ENCODE measurements around the gene CD274. TPM values are rescaled to one million over a fixed set of nuclear protein-coding genes. Genes with fewer than 3 reads are reported as not detected.

CD274 gene
- 2.9 and 5.1 TPM in 2 replicates for total RNA-seq

DNA sequence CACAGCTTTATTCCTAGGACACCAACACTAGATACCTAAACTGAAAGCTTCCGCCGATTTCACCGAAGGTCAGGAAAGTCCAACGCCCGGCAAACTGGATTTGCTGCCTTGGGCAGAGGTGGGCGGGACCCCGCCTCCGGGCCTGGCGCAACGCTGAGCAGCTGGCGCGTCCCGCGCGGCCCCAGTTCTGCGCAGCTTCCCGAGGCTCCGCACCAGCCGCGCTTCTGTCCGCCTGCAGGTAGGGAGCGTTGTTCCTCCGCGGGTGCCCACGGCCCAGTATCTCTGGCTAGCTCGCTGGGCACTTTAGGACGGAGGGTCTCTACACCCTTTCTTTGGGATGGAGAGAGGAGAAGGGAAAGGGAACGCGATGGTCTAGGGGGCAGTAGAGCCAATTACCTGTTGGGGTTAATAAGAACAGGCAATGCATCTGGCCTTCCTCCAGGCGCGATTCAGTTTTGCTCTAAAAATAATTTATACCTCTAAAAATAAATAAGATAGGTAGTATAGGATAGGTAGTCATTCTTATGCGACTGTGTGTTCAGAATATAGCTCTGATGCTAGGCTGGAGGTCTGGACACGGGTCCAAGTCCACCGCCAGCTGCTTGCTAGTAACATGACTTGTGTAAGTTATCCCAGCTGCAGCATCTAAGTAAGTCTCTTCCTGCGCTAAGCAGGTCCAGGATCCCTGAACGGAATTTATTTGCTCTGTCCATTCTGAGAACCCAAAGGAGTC lies at the start of gene CD274:
CD274 (plus strand) TSS at position 184 of the 733 bp plus-strand sequence. CDS start 5,572 bp downstream, outside the sequence.

DNA sequence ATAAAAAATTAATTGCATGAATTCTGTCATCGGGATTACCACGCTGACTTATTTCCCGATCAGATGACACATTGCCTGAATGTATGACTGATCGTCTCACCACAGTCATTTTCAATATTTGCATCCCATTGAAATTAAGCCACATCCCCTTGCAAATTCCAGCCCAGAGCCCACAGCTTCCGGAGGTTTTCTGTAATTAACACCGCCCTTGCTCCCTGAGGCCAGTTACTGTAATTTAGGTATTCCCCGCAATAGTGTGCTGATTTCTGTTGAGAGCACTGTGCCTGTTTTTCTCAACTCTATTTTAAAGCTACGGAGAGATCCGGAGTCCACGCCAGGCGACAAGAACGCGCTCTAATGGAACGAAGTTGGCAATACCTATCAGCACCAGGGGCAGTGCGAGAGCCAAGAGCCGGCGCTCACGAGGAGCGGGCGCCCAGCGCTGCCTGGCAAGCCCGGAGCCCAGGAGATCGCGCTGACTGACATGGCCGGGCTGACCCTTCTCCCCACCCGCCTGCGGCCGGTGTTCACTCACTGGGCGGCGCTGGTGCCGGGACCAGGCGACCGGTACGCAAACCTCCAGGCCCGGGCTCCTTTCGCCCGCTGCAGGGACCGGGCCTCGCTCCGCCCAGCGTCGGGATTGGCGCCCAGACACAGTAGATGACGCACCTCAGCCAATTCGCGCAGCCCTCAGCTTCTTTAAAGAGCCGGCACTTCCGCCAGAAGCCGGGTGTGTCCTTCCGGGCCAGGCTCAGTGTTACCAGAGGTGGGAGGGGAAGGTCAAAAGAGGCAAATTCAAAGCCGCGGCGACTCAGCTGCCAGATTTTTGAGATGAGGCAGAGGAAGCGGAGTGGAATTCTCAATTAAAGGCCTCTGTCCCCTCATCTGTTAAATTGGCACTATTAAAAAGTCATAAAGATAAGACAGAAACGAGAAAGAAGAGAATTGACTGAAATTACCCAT lies 12.8 kb upstream of the CD274 start, which contains the start of gene PLGRKT:
PLGRKT (minus strand) TSS at position 672 of the 963 bp plus-strand sequence. CDS start 5,948 bp downstream, outside the sequence.

DNA sequence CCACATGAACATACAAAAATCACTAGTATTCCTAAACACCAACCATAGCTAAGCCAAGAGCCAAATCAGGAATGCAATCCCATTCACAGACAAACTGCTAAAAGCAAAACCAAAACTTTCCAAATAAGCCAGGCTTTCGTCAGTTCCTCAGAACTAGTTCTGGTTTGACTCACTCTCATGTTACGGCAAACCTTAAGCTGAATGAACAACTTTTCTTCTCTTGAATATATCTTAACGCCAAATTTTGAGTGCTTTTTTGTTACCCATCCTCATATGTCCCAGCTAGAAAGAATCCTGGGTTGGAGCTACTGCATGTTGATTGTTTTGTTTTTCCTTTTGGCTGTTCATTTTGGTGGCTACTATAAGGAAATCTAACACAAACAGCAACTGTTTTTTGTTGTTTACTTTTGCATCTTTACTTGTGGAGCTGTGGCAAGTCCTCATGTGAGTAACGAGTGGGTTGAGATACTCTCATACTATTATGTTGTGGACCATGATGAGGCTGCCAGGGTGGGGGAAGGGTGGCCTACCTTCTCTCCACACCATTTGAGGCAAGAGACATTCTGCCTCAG lies 60.1 kb downstream of the CD274 start, which contains the start of gene PDCD1LG2:
PDCD1LG2 (plus strand) TSS at position 172 of the 572 bp plus-strand sequence. CDS start 12,016 bp downstream, outside the sequence.

Other genes with a start within 250 kb of the CD274 start
- gene INSL4, start 219.1 kb upstream of the CD274 start, total RNA-seq: not detected in 2 replicates
- gene RLN2, start 145.8 kb upstream of the CD274 start, total RNA-seq: not detected in 2 replicates
- gene RLN1, start 110.7 kb upstream of the CD274 start, total RNA-seq: not detected in 2 replicates
- 13.9 and 19.8 TPM in 2 replicates for gene PLGRKT, start 12.6 kb upstream of the CD274 start, total RNA-seq
- 11.6 and 14.3 TPM in 2 replicates for gene PDCD1LG2, start 60.0 kb downstream of the CD274 start, total RNA-seq
- gene RIC1, start 178.6 kb downstream of the CD274 start, total RNA-seq: 25.8 and 29.6 TPM in 2 replicates

Data from cardiac atrium fibroblast (primary cell).